CD14-positive monocyte (primary cell): ENCODE results near the gene CTSG. TPM values are rescaled to one million over a fixed set of nuclear protein-coding genes. Genes with fewer than 3 reads are reported as not detected.
A peak's percentile ranks its signal among the peaks of the same experiment; 100 is the strongest.

Source experiments
- DNase-seq, 3 donors: peaks; one replicate each; pipeline ENCODE4 v3.0.0-alpha.2; 2011 to 2022
- H2AFZ ChIP-seq: 2 replicates; pipeline ENCODE4 v1.6.0; 2012; ENCODE audit warnings: mild to moderate bottlenecking, low read depth, low read length, inconsistent platforms; ENCODE audit not compliant: insufficient read depth, poor library complexity, severe bottlenecking
- H3K27ac ChIP-seq, 2 donors: 1 replicate in 1 of 2; 2 replicates in 1 of 2; pipeline ENCODE4 v1.5.1; 2012 to 2013; ENCODE audit warnings: low read length in 2 of 2, control low read depth in 1 of 2, inconsistent platforms in 1 of 2, low read depth in 1 of 2, mild to moderate bottlenecking in 1 of 2
- H3K27me3 ChIP-seq, 2 donors: one replicate each; pipeline versions ENCODE4 v1.6.0 to v1.6.1; 2011 to 2013; ENCODE audit warnings: low read length in 2 of 2; ENCODE audit not compliant: control insufficient read depth in 2 of 2, insufficient read depth in 2 of 2
- H3K36me3 ChIP-seq, 2 donors: replicated peaks in 1 of 2; 1 replicate in 1 of 2; 2 replicates in 1 of 2; pipeline versions ENCODE4 v1.5.1 to v1.6.1; 2012 to 2013; ENCODE audit warnings: low read length in 2 of 2, control low read depth in 1 of 2, inconsistent platforms in 1 of 2, mild to moderate bottlenecking in 1 of 2; ENCODE audit not compliant: insufficient read depth in 2 of 2, control insufficient read depth in 1 of 2
- H3K4me1 ChIP-seq, 2 donors: 1 replicate in 1 of 2; 2 replicates in 1 of 2; pipeline versions ENCODE4 v1.5.1 to v1.6.1; 2012 to 2013; ENCODE audit warnings: low read length in 2 of 2, control low read depth in 1 of 2, inconsistent platforms in 1 of 2, mild to moderate bottlenecking in 1 of 2, moderate library complexity in 1 of 2; ENCODE audit not compliant: insufficient read depth in 2 of 2, control insufficient read depth in 1 of 2
- H3K4me2 ChIP-seq: replicated peaks from 2 replicates; pipeline ENCODE3; 2012; ENCODE audit warnings: low read length, moderate library complexity, mild to moderate bottlenecking; ENCODE audit not compliant: poor library complexity, severe bottlenecking; ENCODE audit errors: extremely low read depth
- H3K4me3 ChIP-seq, 3 experiments: fragments of 200-600 bp in 1 of 3; sonication (generic) in 1 of 3; replicated peaks in 1 of 3; 1 replicate in 2 of 3; 2 replicates in 1 of 3; pipeline ENCODE4 v1.5.1; 2011 to 2013; ENCODE audit warnings: low read length in 3 of 3, mild to moderate bottlenecking in 3 of 3, control low read depth in 2 of 3, low read depth in 2 of 3, inconsistent platforms in 1 of 3, moderate library complexity in 1 of 3
- H3K79me2 ChIP-seq: 2 replicates; pipeline ENCODE4 v1.6.0; 2012; ENCODE audit warnings: mild to moderate bottlenecking, control low read depth, inconsistent platforms, low read length, moderate library complexity; ENCODE audit not compliant: insufficient read depth
- H3K9ac ChIP-seq: 2 replicates; pipeline ENCODE4 v1.6.0; 2017; ENCODE audit warnings: low read length, mild to moderate bottlenecking; ENCODE audit not compliant: insufficient read depth, poor library complexity, severe bottlenecking
- H3K9me3 ChIP-seq, 2 donors: replicated peaks in 1 of 2; 1 replicate in 1 of 2; 2 replicates in 1 of 2; pipeline versions ENCODE4 v1.5.1 to v1.6.1; 2012 to 2013; ENCODE audit warnings: low read length in 2 of 2, control low read depth in 1 of 2; ENCODE audit not compliant: control insufficient read depth in 1 of 2, insufficient read depth in 1 of 2
- H4K20me1 ChIP-seq: 2 replicates; pipeline ENCODE4 v1.6.0; 2012; ENCODE audit warnings: mild to moderate bottlenecking, low read length, control low read depth, moderate library complexity; ENCODE audit not compliant: insufficient read depth
- H3K27ac Mint-ChIP-seq, 7 donors: one replicate each; pipeline ENCODE4 v1.8.0; 2020; ENCODE audit warnings: mild to moderate bottlenecking in 7 of 7, mixed read lengths in 7 of 7, moderate library complexity in 6 of 7, inconsistent platforms in 2 of 7
- H3K27me3 Mint-ChIP-seq, 3 donors: one replicate each; pipeline ENCODE4 v1.8.0; 2021 to 2022; ENCODE audit warnings: low read depth in 3 of 3, mild to moderate bottlenecking in 3 of 3, mixed read lengths in 3 of 3, moderate library complexity in 3 of 3, inconsistent platforms in 1 of 3
- H3K36me3 Mint-ChIP-seq, 2 donors: one replicate each; pipeline ENCODE4 v1.8.0; 2020; ENCODE audit warnings: mixed read lengths in 2 of 2, inconsistent platforms in 1 of 2, mild to moderate bottlenecking in 1 of 2
- H3K4me1 Mint-ChIP-seq: one replicate; pipeline ENCODE4 v1.8.0; 2020; ENCODE audit warnings: mild to moderate bottlenecking, mixed read lengths
- H3K4me3 Mint-ChIP-seq, 2 donors: one replicate each; pipeline ENCODE4 v1.8.0; 2020; ENCODE audit warnings: mild to moderate bottlenecking in 2 of 2, mixed read lengths in 2 of 2, moderate library complexity in 1 of 2
- H3K9me3 Mint-ChIP-seq, 7 donors: one replicate each; pipeline ENCODE4 v1.8.0; 2020 to 2022; ENCODE audit warnings: mixed read lengths in 7 of 7, mild to moderate bottlenecking in 6 of 7, moderate library complexity in 6 of 7, inconsistent platforms in 2 of 7
- CTCF ChIP-seq: fragments of 200-600 bp; IDR thresholded peaks from one replicate; pipeline ENCODE4 v1.8.0; 2022; ENCODE audit warnings: antibody characterized with exemption, mild to moderate bottlenecking
- WGBS: methylation state at CpG from one replicate; pipeline ENCODE4 v1.1.5; 2013; ENCODE audit warnings: missing lambda C conversion rate; ENCODE audit not compliant: insufficient coverage; 5-methylcytosine and 5-hydroxymethylcytosine counted together
- intact Hi-C, 2 donors: fragments of 100-400 bp; cut with micrococcal nuclease; formaldehyde crosslinking; loops; one replicate each; pipeline versions ENCODE4 v1.15.0 to v1.15.1; 2023
- polyA plus RNA-seq, 3 donors: library from polyadenylated mRNA; depleted of rRNA in 1 of 3; unstranded in 2 of 3; stranded (reverse) in 1 of 3; fragments of 300-500 nt in 2 of 3; fragments of >200 nt in 1 of 3; fragmentation: Illumina TruSeq in 2 of 3; gene quantifications; 1 replicate in 2 of 3; 2 replicates in 1 of 3; pipeline ENCODE4 v1.2.3, GENCODE V29; 2012 to 2021

Gene CTSG
- polyA plus RNA-seq, 3 donors = 0.16 to 0.89 (median 0.40) TPM

GRCh38 chr14:24574206-24574774, 1.8 kb downstream of the CTSG start:
- H3K4me3 Mint-ChIP-seq = no peak overlapping the region
- peaks cover 0 to 10% of the 10 kb centered on the region in 2 donors for H3K36me3 Mint-ChIP-seq
- no peaks in the 10 kb centered on the region for H3K9me3 Mint-ChIP-seq
- no peaks in the 10 kb centered on the region for H3K9me3 ChIP-seq
- no peak for DNase-seq
- peaks cover 22% of the 10 kb centered on the region for H3K79me2 ChIP-seq
- peak overlapping the region in 1 of 7 donors; percentile 42 for H3K27ac Mint-ChIP-seq
- no peak overlapping the region for H3K9ac ChIP-seq
- peaks cover 34 to 39% of the 10 kb centered on the region in 2 donors for H3K4me1 ChIP-seq
- 82% methylated on average over 18 of the region's 27 CpGs for WGBS
- no peak overlapping the region for H3K4me3 ChIP-seq
- H3K27ac ChIP-seq = no peak overlapping the region
- peaks cover 48% of the 10 kb centered on the region for H3K4me1 Mint-ChIP-seq
- H3K36me3 ChIP-seq = peaks cover 0 to 6% of the 10 kb centered on the region in 2 donors
- intact Hi-C loops = no loop called here
- H2AFZ ChIP-seq = peak overlapping the region; percentile 67
- TF ChIP-seq CTCF = no peak
- no peaks in the 10 kb centered on the region for H3K27me3 ChIP-seq
- H3K4me2 ChIP-seq = no peak overlapping the region
- no peaks in the 10 kb centered on the region for H4K20me1 ChIP-seq
- no peaks in the 10 kb centered on the region for H3K27me3 Mint-ChIP-seq

- Histone ChIP-seq H3K4me3 (no peak overlapping the region), H4K20me1 (no peaks in the 10 kb centered on the region), H2AFZ (no peak overlapping the region), H3K4me2 (no peak overlapping the region), H3K9ac (no peak overlapping the region), H3K27ac (no peak overlapping the region), H3K4me1 (no peaks in the 10 kb centered on the region), H3K27me3 (no peaks in the 10 kb centered on the region), H3K36me3 (no peaks in the 10 kb centered on the region), H3K9me3 (peaks cover 17 to 27% of the 10 kb centered on the region in 2 donors), H3K79me2 (no peaks in the 10 kb centered on the region)
- Mint-ChIP-seq H3K27me3 (peaks cover 0 to 5% (median 0%) of the 10 kb centered on the region in 3 donors), H3K9me3 (peaks cover 15 to 32% (median 23%) of the 10 kb centered on the region in 7 donors), H3K27ac (no peak overlapping the region), H3K4me3 (no peak overlapping the region), H3K4me1 (peaks cover 3% of the 10 kb centered on the region), H3K36me3 (no peaks in the 10 kb centered on the region)
- no peak for TF ChIP-seq CTCF
- intact Hi-C loops = no loop called here
- no peak for DNase-seq
- 100% methylated on average over 1 of the region's 2 CpGs for WGBS
These were observed 9.7 kb downstream of the CTSG start for GRCh38 chr14:24566318-24566717.
